ENCODE results near the gene BBS12. TPM values are rescaled to one million over a fixed set of nuclear protein-coding genes. Genes with fewer than 3 reads are reported as not detected.

BBS12 gene
- total and polyA plus RNA-seq, 2 experiments from 2014 or later, result 2.3 to 2.6 TPM

GRCh38 chr4:122747883-122748282, 15.4 kb downstream of the BBS12 start:
- Histone ChIP-seq H2AFZ (0 out of 2 replicates have a peak overlapping the region, but pooled peaks have one; percentile 6), H3K4me2 (no peak overlapping the region), H3K9me2 (ENCODE audit: insufficient read depth) (peaks cover 4% of the 10 kb centered on the region; the same call in 1 of the 2 replicates), H3K79me2 (replicated peaks; ENCODE audit: insufficient read depth) (no peaks in the 10 kb centered on the region), H3K27ac (ENCODE audit: low read depth) (no peak overlapping the region), H3K4me1 (ENCODE audit: insufficient read depth) (peaks cover 8% of the 10 kb centered on the region; the same call in 1 of the 2 replicates), H3K36me3 (ENCODE audit: insufficient read depth) (no peaks in the 10 kb centered on the region; the same call in 1 of the 2 replicates), H4K20me1 (replicated peaks; ENCODE audit: insufficient read depth) (no peaks in the 10 kb centered on the region), H3F3A (replicated peaks; ENCODE audit: low read depth) (no peaks in the 10 kb centered on the region), H3K4me3 (no peak overlapping the region), H3K27me3 (ENCODE audit: insufficient read depth) (no peaks in the 10 kb centered on the region)
- Mint-ChIP-seq H3K36me3 (ENCODE audit: low read depth) (peaks cover 11% of the 10 kb centered on the region), H3K9me3 (peaks cover 9% of the 10 kb centered on the region; the same call in 2 of the 3 replicates), H3K27me3 (ENCODE audit: insufficient read depth, low read depth, poor library complexity) (peaks cover 1% of the 10 kb centered on the region), H3K4me3 (no peak overlapping the region), H3K4me1 (peaks cover 7% of the 10 kb centered on the region; the same call in 2 of the 3 replicates), H3K27ac (no peak overlapping the region)
- ATAC-seq, result no peak
- TF ChIP-seq CTCF (conservative IDR thresholded peaks at IDR 0.05; ENCODE audit: low read depth in 2 of 2) (no peak), JUNB (IDR thresholded peaks at IDR 0.05; ENCODE audit: unreplicated experiment) (no peak), ZNF114 (CRISPR knock-in tag; IDR thresholded peaks at IDR 0.05) (no peak), STAT1 (IDR thresholded peaks at IDR 0.05; ENCODE audit: unreplicated experiment) (no peak), ZNF462 (CRISPR knock-in tag; IDR thresholded peaks at IDR 0.05) (no peak), NANOG (IDR thresholded peaks at IDR 0.05; ENCODE audit: borderline replicate concordance) (no peak), POLR2AphosphoS5 (IDR thresholded peaks at IDR 0.05; ENCODE audit: low read depth) (no peak)
- no peak for DNase-seq (ENCODE audit: low spot score)
